Thyroid gland (tissue), 4 donors: ENCODE results near the gene MAP3K10. TPM values are rescaled to one million over a fixed set of nuclear protein-coding genes. Genes with fewer than 3 reads are reported as not detected.

ENCODE experiments used
- DNase-seq, 2 donors: peaks; one replicate each; pipeline ENCODE4 v3.0.0-alpha.2; 2019
- H3K27ac ChIP-seq, 3 donors: fragments of 200-600 bp; sonication (generic); 1 replicate in 2 of 3; 2 replicates in 1 of 3; pipeline ENCODE4 v1.5.1; 2016 to 2019; ENCODE audit warnings: mild to moderate bottlenecking in 1 of 3, moderate library complexity in 1 of 3
- H3K27me3 ChIP-seq: fragments of 200-600 bp; sonication (generic); one replicate; pipeline ENCODE4 v1.5.1; 2019
- H3K36me3 ChIP-seq, 2 donors: fragments of 200-600 bp; sonication (generic); one replicate each; pipeline ENCODE4 v1.5.1; 2016 to 2019
- H3K4me1 ChIP-seq, 2 donors: fragments of 200-600 bp; sonication (generic); one replicate each; pipeline ENCODE4 v1.5.1; 2017 to 2019
- H3K4me3 ChIP-seq, 3 donors: fragments of 200-600 bp; sonication (generic); replicated peaks in 1 of 3; 1 replicate in 2 of 3; 2 replicates in 1 of 3; pipeline ENCODE4 v1.5.1; 2016; ENCODE audit warnings: mild to moderate bottlenecking in 1 of 3
- H3K9me3 ChIP-seq: fragments of 200-600 bp; sonication (generic); one replicate; pipeline ENCODE4 v1.5.1; 2017
- CTCF ChIP-seq, 6 experiments: fragments of 200-600 bp in 3 of 6; fragments of 450-650 bp in 3 of 6; sonication (generic) in 3 of 6; IDR thresholded peaks; one replicate each; pipeline ENCODE4 v1.5.1; 2016 to 2019; ENCODE audit warnings: antibody characterized with exemption in 6 of 6, mild to moderate bottlenecking in 2 of 6, inconsistent platforms in 1 of 6, moderate library complexity in 1 of 6
- POLR2A ChIP-seq, 2 donors: fragments of 450-650 bp; IDR thresholded peaks; one replicate each; pipeline ENCODE4 v1.6.1; 2017; ENCODE audit warnings: antibody characterized with exemption in 2 of 2, mild to moderate bottlenecking in 2 of 2, moderate library complexity in 1 of 2
- WGBS, 2 donors: methylation state at CpG; one replicate each; pipeline ENCODE4 v1.1.5; 2017; 5-methylcytosine and 5-hydroxymethylcytosine counted together
- intact Hi-C: fragments of 100-400 bp; cut with DNase I; formaldehyde crosslinking; loops from one replicate; pipeline ENCODE4 v1.15.1; 2023
- total RNA-seq, 4 donors: library from RNA; depleted of rRNA; stranded (reverse); fragments of >200 nt; gene quantifications; one replicate each; pipeline ENCODE4 v1.2.3, GENCODE V29; 2016

Gene MAP3K10
- total RNA-seq, 4 donors from 2014 or later = 9.1 to 19.6 (median 15.9) TPM

- H3K4me1 ChIP-seq = peaks cover 46 to 69% of the 10 kb centered on the region in 2 donors
- peak overlapping the region in 2 of 3 donors; percentile 85 to 96 for H3K27ac ChIP-seq
- WGBS, 2 donors = 80 to 87% methylated on average over 11 to 12 of the region's 12 CpGs
- TF ChIP-seq CTCF (IDR thresholded peaks at IDR 0.05) (no peak), POLR2A (IDR thresholded peaks at IDR 0.05) (no peak)
- no peaks in the 10 kb centered on the region for H3K9me3 ChIP-seq
- intact Hi-C loops = no loop called here
- H3K27me3 ChIP-seq = no peaks in the 10 kb centered on the region
- H3K36me3 ChIP-seq = peaks cover 18% of the 10 kb centered on the region in 2 donors
- no peak overlapping the region for H3K4me3 ChIP-seq
- DNase-seq = no peak
These were observed 53.5 kb downstream of the MAP3K10 start for GRCh38 chr19:40244579-40245317.

GRCh38 chr19:40245506-40246128 lies 54.4 kb downstream of the MAP3K10 start:
- H3K36me3 ChIP-seq = peaks cover 9 to 17% of the 10 kb centered on the region in 2 donors
- WGBS, 2 donors = 59 to 73% methylated on average over 6 to 9 of the region's 9 CpGs
- H3K27me3 ChIP-seq = no peaks in the 10 kb centered on the region
- no peak for DNase-seq
- TF ChIP-seq POLR2A (IDR thresholded peaks at IDR 0.05) = no peak
- TF ChIP-seq CTCF (IDR thresholded peaks at IDR 0.05) = no peak
- H3K27ac ChIP-seq = peak overlapping the region; percentile 66 to 96 (median 85)
- intact Hi-C loops = no loop called here
- no peak overlapping the region for H3K4me3 ChIP-seq
- no peaks in the 10 kb centered on the region for H3K9me3 ChIP-seq
- H3K4me1 ChIP-seq = peaks cover 46 to 74% of the 10 kb centered on the region in 2 donors

GRCh38 chr19:40246292-40247073 lies 55.3 kb downstream of the MAP3K10 start:
- intact Hi-C loops = no loop called here
- H3K4me3 ChIP-seq = no peak overlapping the region
- H3K27ac ChIP-seq = peak overlapping the region; percentile 66 to 96 (median 85)
- DNase-seq = no peak
- H3K4me1 ChIP-seq = peaks cover 49 to 79% of the 10 kb centered on the region in 2 donors
- H3K9me3 ChIP-seq = no peaks in the 10 kb centered on the region
- WGBS, 2 donors = 69 to 85% methylated on average over 5 to 15 of the region's 16 CpGs
- peaks cover 5 to 12% of the 10 kb centered on the region in 2 donors for H3K36me3 ChIP-seq
- TF ChIP-seq CTCF (IDR thresholded peaks at IDR 0.05) = no peak
- no peak for TF ChIP-seq POLR2A (IDR thresholded peaks at IDR 0.05)
- H3K27me3 ChIP-seq = no peaks in the 10 kb centered on the region

- Histone ChIP-seq H3K27me3 (no peaks in the 10 kb centered on the region), H3K9me3 (no peaks in the 10 kb centered on the region), H3K36me3 (peaks cover 0 to 5% of the 10 kb centered on the region in 2 donors), H3K27ac (peak overlapping the region; percentile 66 to 96 (median 85)), H3K4me1 (peaks cover 55 to 82% of the 10 kb centered on the region in 2 donors), H3K4me3 (no peak overlapping the region)
- TF ChIP-seq POLR2A (IDR thresholded peaks at IDR 0.05) = peak in 1 of 2 donors; percentile 69
- TF ChIP-seq CTCF (IDR thresholded peaks at IDR 0.05) = no peak
- peak; percentile 85 to 92 for DNase-seq
- intact Hi-C loops = no loop called here
- WGBS, 2 donors = 45 to 67% methylated on average over 3 to 4 of the region's 6 CpGs
These were observed 56.0 kb downstream of the MAP3K10 start for GRCh38 chr19:40247178-40247577.
